Esophagus (tissue), 2 donors: ENCODE measurements around the gene GNB1L. TPM values are rescaled to one million over a fixed set of nuclear protein-coding genes. Genes with fewer than 3 reads are reported as not detected.
"Not testable (repeated sequence)": the region's sequence is repeated elsewhere in the genome, so short reads cannot be mapped to it uniquely, and the experiment has no call there.

ENCODE experiments used
- H3K27ac ChIP-seq, 2 donors: one replicate each; pipeline ENCODE4 v1.5.1; 2013; ENCODE audit warnings: low read depth in 2 of 2, mild to moderate bottlenecking in 2 of 2, inconsistent platforms in 1 of 2, low read length in 1 of 2, moderate library complexity in 1 of 2
- H3K27me3 ChIP-seq, 2 donors: one replicate each; pipeline ENCODE4 v1.6.1; 2013; ENCODE audit warnings: low read length in 2 of 2, control low read depth in 1 of 2, mild to moderate bottlenecking in 1 of 2; ENCODE audit not compliant: insufficient read depth in 2 of 2, control insufficient read depth in 1 of 2
- H3K36me3 ChIP-seq, 2 donors: one replicate each; pipeline ENCODE4 v1.6.1; 2013; ENCODE audit warnings: low read length in 1 of 2; ENCODE audit not compliant: control insufficient read depth in 2 of 2, insufficient read depth in 2 of 2
- H3K4me1 ChIP-seq, 2 donors: one replicate each; pipeline ENCODE4 v1.6.1; 2013; ENCODE audit warnings: low read length in 1 of 2; ENCODE audit not compliant: control insufficient read depth in 2 of 2, insufficient read depth in 2 of 2
- H3K4me3 ChIP-seq, 2 donors: one replicate each; pipeline ENCODE4 v1.5.1; 2013; ENCODE audit warnings: low read length in 2 of 2, mild to moderate bottlenecking in 2 of 2, low read depth in 1 of 2, moderate library complexity in 1 of 2
- H3K9me3 ChIP-seq, 2 donors: one replicate each; pipeline ENCODE4 v1.6.1; 2013; ENCODE audit warnings: mild to moderate bottlenecking in 2 of 2, low read depth in 1 of 2, low read length in 1 of 2, moderate library complexity in 1 of 2; ENCODE audit not compliant: control insufficient read depth in 2 of 2, insufficient read depth in 1 of 2
- WGBS, 2 donors: extraction: QIAGEN DNeasy Blood & Tissue Kit; methylation state at CpG; one replicate each; pipeline ENCODE4 v1.1.7; 2013; 5-methylcytosine and 5-hydroxymethylcytosine counted together
- polyA plus RNA-seq, 2 donors: library from polyadenylated mRNA; stranded (reverse); fragments of 200-250 nt; gene quantifications; one replicate each; pipeline ENCODE4 v1.2.3, GENCODE V29; 2013
- donor health status: healthy with polysubstance abuse.
- donor health status: Bipolar disorder and iron deficiency.

GNB1L gene
- polyA plus RNA-seq, 2 donors: 4.7 to 6.6 TPM

DNA sequence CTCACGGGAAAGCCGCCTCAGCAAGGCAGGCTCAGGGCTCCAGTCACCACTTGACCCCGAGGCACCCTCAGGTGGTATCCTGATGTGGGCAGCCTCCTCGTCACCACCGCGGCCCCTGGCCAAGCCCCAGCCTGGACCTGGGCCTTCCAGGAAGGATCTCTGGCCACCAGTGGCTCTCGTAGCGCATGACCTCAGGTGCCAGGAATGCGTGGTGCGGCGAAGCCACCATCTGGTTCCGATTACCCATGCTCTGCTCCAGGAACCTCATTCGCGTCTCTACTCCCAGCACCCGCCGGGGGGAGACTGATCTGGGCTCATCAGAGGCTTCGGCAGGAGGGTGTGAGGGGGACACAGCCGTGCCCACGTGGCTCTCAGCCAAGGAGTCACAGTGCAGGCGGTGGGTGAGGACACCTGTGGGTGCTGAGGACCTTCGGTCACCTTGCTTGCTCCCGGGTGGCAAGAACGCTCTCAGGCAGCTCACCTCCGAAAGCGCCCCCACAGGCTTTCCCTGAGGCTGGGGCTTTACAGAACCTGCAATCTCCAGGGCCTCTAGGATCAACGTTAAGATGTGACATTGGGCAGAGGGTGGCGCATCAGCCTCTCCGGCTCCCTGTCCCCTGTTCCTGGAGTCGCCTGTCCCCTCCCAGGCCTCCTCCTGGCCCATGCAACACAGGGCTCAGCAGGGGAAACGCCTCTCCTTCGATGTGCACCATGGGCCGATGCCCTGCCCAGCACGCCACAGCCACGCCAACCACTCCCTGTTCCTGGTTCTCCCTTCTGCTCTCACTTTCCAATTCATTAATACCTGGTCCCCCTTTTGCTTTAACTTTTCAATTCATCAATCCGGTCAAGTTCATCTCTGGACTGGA is 55.1 kb downstream of the GNB1L start:
- Histone ChIP-seq H3K4me1 (peaks cover 0 to 6% of the 10 kb centered on the region in 2 donors), H3K9me3 (no peaks in the 10 kb centered on the region), H3K36me3 (peaks cover 0 to 9% of the 10 kb centered on the region in 2 donors), H3K27ac (no peak overlapping the region), H3K27me3 (no peaks in the 10 kb centered on the region), H3K4me3 (no peak overlapping the region)
- 86 to 87% methylated on average over 35 of the region's 35 CpGs for WGBS, 2 donors

DNA sequence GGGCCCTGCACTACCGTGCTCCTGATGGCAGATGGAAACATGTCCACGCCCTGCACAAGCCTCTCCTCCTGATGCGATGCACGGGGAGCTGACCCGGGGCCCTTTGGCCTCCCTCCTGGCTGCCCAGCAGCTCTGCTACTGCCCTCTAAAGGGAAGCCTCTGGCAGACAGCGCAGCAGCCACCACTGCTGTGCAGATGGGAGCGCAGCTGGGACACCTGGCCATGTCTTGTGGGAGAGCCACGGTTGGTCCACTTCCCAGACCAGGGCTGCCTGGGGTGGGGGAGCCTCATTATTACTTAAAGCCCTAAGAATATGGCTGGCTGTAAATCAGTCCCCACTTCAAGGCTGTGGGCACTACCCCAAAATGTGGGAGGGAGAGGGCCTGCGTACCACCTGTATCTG is 55.8 kb downstream of the GNB1L start:
- no peak overlapping the region for H3K4me3 ChIP-seq
- H3K36me3 ChIP-seq: peaks cover 0 to 9% of the 10 kb centered on the region in 2 donors
- H3K27ac ChIP-seq: no peak overlapping the region
- H3K27me3 ChIP-seq: no peaks in the 10 kb centered on the region
- H3K9me3 ChIP-seq: no peaks in the 10 kb centered on the region
- peaks cover 0 to 6% of the 10 kb centered on the region in 2 donors for H3K4me1 ChIP-seq
- WGBS, 2 donors: 88 to 90% methylated on average over 9 of the region's 9 CpGs

DNA sequence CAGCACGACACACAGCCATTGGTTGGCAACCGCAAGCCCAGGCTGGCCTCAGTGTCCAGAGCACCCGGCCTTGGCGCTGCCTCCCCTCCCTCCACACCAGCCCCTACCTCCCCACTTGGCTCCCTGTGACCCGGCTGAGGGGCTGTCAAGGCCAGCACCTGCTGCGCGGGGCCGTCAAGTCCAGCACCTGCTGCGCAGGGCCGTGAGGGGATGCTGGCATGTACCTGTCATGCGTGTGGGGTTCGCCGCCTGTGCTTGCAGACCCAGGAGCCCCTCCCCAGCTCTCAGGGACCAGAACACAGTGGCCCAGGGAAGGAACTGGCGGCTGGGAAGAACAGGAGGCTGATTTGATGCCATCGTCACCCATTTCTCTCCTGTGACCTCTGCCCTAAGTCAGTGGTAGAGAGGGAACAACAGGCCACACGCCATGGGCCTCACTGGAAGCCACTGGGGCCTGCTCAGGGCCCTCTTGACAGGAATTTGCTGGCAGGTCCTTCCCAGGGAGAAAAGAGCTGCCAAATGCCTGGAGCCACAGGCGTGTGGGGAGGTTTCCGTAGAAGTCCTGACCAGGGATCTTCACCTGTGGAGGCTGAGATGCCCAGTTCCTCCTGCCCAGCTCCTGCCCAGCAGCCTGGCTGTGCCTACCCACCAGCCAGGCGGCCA is 56.5 kb downstream of the GNB1L start:
- Histone ChIP-seq H3K4me3 (no peak overlapping the region), H3K9me3 (no peaks in the 10 kb centered on the region), H3K27ac (no peak overlapping the region), H3K4me1 (no peaks in the 10 kb centered on the region), H3K36me3 (peaks cover 0 to 9% of the 10 kb centered on the region in 2 donors), H3K27me3 (no peaks in the 10 kb centered on the region)
- WGBS, 2 donors: 93 to 94% methylated on average over 19 of the region's 19 CpGs

DNA sequence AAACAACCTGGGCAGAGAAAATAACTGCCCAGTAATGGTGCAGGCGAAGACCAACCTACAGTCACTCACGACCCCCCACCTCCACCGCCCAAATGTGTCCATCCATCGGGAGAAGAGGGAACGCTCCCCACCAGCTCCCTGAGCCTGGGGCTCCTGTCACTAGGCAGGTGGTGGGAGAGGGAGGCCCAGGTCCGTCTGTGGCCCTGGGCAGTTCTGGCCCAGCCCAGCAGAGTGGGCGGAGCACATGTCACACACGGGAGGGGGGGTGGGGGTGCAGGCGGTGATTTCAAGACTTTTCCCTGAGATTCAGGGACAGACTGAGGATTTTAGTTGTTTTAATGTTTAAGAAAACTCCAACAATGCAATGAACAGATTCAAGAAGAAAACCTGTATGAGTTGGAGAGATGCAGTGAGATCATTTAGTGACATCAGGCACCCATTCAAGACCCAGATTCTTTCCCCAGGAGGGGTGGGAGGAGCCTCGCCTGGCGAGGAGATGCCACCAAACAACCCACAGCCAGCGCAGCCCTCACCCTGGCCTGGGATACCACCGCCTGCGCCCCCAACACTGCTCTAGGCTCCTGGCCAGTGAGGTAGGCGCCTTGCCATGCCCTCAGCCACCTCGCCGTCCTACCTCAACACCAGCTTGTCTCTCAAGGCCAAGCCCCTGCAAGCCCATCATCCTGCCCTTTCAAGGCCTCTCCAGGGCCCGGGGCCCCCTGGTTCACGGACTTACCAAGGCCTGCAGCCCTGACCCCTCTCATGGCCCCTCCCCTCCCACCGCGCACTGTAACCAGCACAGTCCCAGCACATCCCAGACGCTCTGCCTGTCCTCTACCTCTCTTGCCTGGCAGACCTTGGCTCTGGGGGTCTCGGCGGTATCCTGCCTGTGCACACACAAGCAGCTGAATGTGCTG is 57.3 kb downstream of the GNB1L start:
- WGBS, 2 donors: 80% methylated on average over 24 of the region's 24 CpGs
- no peaks in the 10 kb centered on the region for H3K9me3 ChIP-seq

DNA sequence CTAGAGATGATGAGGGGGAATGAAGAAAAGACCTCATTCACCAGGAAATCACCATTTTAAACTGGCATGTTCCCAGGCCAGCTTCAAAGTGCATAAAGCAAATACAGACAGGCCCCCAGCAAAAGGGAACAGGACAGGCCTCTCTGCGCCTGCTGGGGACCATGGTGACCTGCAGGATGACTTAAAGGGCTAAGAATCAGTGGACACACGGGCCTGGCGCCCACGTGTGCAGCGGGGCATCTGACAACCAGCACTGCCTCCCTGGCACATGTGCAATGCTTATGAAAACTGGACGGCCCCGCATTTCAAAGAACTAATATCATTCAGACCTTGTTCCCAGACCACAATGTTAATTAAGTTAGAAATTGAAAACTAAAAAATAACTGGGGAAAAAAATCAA is 58.5 kb downstream of the GNB1L start:
- H3K4me3 ChIP-seq: no peak overlapping the region
- H3K36me3 ChIP-seq: peaks cover 0 to 7% of the 10 kb centered on the region in 2 donors
- H3K9me3 ChIP-seq: no peaks in the 10 kb centered on the region
- no peaks in the 10 kb centered on the region for H3K4me1 ChIP-seq
- no peak overlapping the region for H3K27ac ChIP-seq
- WGBS, 2 donors: 82 to 86% methylated on average over 7 of the region's 7 CpGs
- H3K27me3 ChIP-seq: no peaks in the 10 kb centered on the region

More for the DNA sequence above, 57.3 kb downstream of the GNB1L start:
- H3K4me3 ChIP-seq: no peak overlapping the region
- no peaks in the 10 kb centered on the region for H3K4me1 ChIP-seq
- no peaks in the 10 kb centered on the region for H3K27me3 ChIP-seq
- H3K36me3 ChIP-seq: peaks cover 0 to 9% of the 10 kb centered on the region in 2 donors
- no peak overlapping the region for H3K27ac ChIP-seq

DNA sequence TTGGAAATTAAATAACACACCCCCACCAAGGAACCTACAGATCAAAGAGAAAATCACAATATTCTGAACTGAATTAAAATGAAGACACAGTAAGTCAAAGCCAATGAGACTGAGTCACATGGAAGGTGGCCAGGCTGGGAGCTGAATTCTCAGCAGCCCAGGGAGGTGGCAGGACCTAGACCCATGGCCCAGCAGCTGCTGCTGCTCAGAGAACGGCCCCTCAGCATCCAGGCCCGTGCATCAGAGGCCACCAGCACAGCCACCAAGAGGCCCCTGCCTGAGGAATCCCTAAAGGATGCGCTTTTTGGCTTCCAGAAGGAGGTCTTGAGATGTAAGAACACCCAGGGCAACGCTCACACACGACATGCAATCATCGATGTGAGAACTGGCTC is 59.1 kb downstream of the GNB1L start:
- Histone ChIP-seq H3K27ac (no peak overlapping the region), H3K36me3 (peaks cover 0 to 6% of the 10 kb centered on the region in 2 donors), H3K9me3 (no peaks in the 10 kb centered on the region), H3K4me1 (no peaks in the 10 kb centered on the region), H3K4me3 (no peak overlapping the region), H3K27me3 (no peaks in the 10 kb centered on the region)
- WGBS, 2 donors: 77 to 80% methylated on average over 6 of the region's 6 CpGs

DNA sequence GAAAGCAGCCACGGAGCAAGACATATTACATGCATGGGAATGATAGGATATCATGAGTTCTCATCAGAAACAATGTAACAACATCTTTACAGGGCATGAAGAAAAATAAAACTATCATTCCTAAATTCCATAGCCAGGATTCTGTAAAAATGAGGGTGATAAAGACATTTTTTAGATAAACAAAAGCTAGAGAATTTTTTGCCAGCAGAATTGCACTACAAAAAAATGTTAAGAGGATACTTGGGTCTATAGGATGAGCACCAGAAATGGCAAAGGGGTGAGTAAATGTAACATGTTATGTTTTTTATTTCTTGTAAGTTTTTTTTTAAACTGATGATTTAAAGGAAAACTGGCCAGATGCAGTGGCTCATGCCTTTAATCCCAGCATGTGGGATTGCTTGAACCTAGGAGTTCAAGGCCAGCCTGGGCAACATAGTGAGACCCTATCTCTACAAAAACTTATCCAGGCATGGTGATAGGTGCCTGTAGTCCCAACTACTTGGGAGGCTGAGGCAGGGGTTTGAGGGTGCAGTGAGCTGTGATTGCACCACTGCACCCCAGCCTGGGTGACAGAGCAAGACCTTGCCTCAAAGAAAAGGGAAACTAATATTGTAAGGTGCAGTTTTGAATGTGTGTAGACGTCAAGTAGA is 60.9 kb downstream of the GNB1L start:
- Histone ChIP-seq H3K27me3 (no peaks in the 10 kb centered on the region), H3K4me1 (no peaks in the 10 kb centered on the region), H3K36me3 (peaks cover 0 to under 1% of the 10 kb centered on the region in 2 donors), H3K4me3 (no peak overlapping the region), H3K9me3 (peaks cover 0 to 3% of the 10 kb centered on the region in 2 donors), H3K27ac (no peak overlapping the region)
- 92% methylated on average over 2 of the region's 2 CpGs for WGBS, 2 donors

DNA sequence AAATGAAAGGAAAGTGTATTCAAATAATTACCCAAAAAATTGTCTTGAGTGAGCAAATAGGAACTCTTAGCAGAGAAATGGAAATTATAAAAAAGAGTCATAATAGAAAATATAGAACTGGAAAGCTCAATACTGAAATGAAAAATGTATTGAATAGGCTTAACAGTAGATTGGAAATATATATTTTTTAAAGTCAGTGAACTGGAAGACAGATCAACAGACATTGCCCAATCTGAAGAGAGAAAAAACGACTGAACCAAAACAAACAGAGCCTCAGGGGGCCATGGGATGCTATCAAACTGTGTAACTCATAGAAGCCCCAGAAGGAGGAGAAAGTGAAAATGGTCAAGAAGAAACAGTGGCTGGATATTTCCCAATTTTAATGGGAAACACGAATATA is 61.5 kb downstream of the GNB1L start:
- H3K4me1 ChIP-seq: no peaks in the 10 kb centered on the region
- H3K9me3 ChIP-seq: peaks cover 0 to 3% of the 10 kb centered on the region in 2 donors
- peaks cover 0 to 6% of the 10 kb centered on the region in 2 donors for H3K36me3 ChIP-seq
- no peak overlapping the region for H3K4me3 ChIP-seq
- H3K27me3 ChIP-seq: no peaks in the 10 kb centered on the region
- H3K27ac ChIP-seq: no peak overlapping the region
- WGBS, 2 donors: 66 to 88% methylated on average over 2 of the region's 2 CpGs

DNA sequence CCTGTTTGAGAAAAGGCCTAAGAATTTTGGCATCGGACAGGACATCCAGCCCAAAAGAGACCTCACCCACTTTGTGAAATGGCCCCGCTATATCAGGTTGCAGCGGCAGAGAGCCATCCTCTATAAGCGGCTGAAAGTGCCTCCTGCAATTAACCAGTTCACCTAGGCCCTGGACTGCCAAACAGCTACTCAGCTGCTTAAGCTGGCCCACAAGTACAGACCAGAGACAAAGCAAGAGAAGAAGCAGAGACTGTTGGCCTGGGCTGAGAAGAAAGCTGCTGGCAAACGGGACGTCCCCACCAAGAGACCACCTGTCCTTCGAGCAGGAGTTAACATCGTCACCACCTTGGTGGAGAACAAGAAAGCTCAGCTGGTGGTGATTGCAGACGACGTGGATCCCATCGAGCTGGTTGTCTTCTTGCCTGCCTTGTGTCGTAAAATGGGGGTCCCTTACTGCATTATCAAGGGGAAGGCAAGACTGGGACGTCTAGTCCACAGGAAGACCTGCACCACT is 62.2 kb downstream of the GNB1L start:
- not testable (repeated sequence) for H3K27me3 ChIP-seq, H3K4me1 ChIP-seq, H3K4me3 ChIP-seq, H3K9me3 ChIP-seq, H3K27ac ChIP-seq
- 94 to 97% methylated on average over 13 of the region's 13 CpGs for WGBS, 2 donors
- peaks cover 0 to 12% of the 10 kb centered on the region in 2 donors for H3K36me3 ChIP-seq
